Mesodermal cell (in vitro differentiated cells): ENCODE results near the gene PITPNC1.
"Not testable (repeated sequence)": the region's sequence is repeated elsewhere in the genome, so short reads cannot be mapped to it uniquely, and the experiment has no call there.

Experiments used
- H3K27ac ChIP-seq: 2 replicates; pipeline ENCODE4 v1.7.0; 2013; ENCODE audit warnings: mild to moderate bottlenecking, low read depth, low read length, moderate library complexity; ENCODE audit not compliant: severe bottlenecking
- H3K36me3 ChIP-seq: 2 replicates; pipeline ENCODE4 v1.7.1; 2013; ENCODE audit warnings: mild to moderate bottlenecking, low read length, moderate library complexity; ENCODE audit not compliant: control insufficient read depth, insufficient read depth
- H3K4me1 ChIP-seq: one replicate; pipeline ENCODE4 v1.7.1; 2013; ENCODE audit warnings: mild to moderate bottlenecking, low read length; ENCODE audit not compliant: insufficient read depth, control insufficient read depth, poor library complexity, severe bottlenecking
- H3K4me3 ChIP-seq: 2 replicates; pipeline ENCODE4 v1.7.0; 2013; ENCODE audit warnings: low read length, control low read depth, mild to moderate bottlenecking; ENCODE audit not compliant: insufficient read depth, poor library complexity, severe bottlenecking; ENCODE audit errors: extremely low read depth
- H3K9me3 ChIP-seq: 2 replicates; pipeline ENCODE4 v1.7.1; 2013; ENCODE audit warnings: mild to moderate bottlenecking, low read length, moderate library complexity; ENCODE audit not compliant: control insufficient read depth
- WGBS, 2 experiments: methylation state at CpG; one replicate each; pipeline ENCODE4 v1.1.5; 2013; ENCODE audit warnings: missing lambda C conversion rate in 2 of 2; ENCODE audit not compliant: insufficient coverage in 2 of 2; 5-methylcytosine and 5-hydroxymethylcytosine counted together

PITPNC1 gene

DNA sequence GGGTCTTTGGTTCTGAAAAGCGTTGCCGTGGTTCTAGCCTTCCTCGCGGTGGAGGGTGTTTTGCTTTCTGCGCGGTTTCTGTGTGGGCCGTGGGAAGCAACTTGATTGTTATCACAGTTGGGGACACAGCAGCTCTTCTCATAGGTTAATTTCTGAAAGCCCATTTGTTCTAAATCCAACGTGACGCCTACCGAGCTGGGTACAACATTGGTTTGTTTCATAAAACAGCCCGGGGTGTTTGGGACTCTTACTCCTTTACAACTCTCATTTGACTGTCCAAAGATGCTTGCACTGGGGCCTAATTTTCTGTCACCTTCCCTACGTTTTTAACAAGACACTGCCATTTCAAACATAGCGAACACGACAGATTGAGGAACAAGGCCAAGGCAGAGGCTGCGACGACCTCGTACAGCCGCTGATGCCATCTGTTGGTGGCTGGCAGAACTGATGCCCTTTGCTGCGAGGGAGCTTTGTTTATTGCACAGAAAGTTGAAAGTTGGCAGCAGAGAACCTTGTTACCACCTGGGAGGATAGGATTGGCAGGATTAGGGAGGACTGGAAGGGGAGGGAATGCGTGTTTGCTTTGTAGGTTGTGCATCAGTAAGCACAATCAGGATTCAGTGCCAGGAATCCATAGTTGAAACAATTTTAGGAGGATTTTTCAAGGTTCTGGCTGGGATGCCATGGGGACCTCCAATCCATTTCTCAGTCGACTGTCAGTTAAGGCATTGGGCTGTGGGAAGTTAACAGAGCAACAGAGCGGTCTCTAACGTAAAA, 98.3 kb downstream of the PITPNC1 start:
- Histone ChIP-seq H3K9me3 (no peaks in the 10 kb centered on the region), H3K4me1 (peaks cover 8% of the 10 kb centered on the region), H3K4me3 (no peak overlapping the region), H3K27ac (no peak overlapping the region), H3K36me3 (no peaks in the 10 kb centered on the region)
- 64 to 66% methylated on average over 16 to 21 of the region's 23 CpGs for WGBS, 2 experiments

DNA sequence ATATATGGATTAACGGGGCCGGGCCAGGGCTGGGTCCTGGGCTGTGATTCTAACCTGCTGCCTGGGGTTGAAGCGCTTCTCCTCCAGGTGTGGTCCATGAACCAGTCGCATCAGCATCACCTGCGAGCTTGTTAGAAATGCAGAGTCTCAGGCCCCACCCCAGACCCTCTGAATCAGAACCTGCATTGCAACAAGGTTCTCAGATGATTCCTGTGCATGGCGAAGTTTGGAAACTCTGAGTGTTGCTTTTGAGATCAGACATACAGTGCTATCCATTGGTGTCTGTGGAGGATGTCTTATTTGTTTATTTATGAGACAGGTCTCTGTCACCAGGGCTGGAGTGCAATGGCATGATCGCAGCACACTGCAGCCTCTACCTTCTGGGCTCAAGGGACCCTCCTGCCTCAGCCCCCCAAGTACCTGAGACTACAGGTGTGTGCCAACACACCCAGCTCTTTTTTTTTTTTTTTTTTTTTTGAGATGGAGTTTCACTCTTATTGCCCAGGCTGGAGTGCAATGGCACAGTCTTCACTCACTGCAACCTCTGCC, 99.8 kb downstream of the PITPNC1 start:
- 94 to 97% methylated on average over 5 to 7 of the region's 7 CpGs for WGBS, 2 experiments
- Histone ChIP-seq H3K27ac (no peak overlapping the region), H3K4me1 (peaks cover 8% of the 10 kb centered on the region), H3K9me3 (no peaks in the 10 kb centered on the region), H3K36me3 (no peaks in the 10 kb centered on the region), H3K4me3 (no peak overlapping the region)

DNA sequence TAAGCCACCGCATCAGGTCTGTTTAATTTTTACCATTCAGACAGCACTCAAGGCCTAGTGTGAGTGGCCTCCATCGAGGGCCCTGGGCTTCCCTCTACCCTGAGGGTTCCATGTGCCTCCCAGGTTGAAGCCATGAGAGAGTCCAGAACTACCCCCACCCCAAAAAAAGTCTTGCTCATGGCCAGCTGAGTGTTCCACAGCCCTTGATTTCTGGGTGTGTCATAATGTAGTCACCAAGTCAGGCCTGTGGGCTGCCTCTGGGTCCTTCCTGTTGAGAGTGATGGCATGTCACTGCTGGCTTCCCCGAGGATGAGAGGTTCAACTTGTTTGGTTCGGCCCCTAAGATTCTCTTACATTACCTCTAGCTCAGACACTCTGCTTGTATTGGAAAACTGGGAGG, 100.6 kb downstream of the PITPNC1 start:
- WGBS, 2 experiments, result 94 to 100% methylated on average over 1 to 3 of the region's 4 CpGs
- H3K4me1 ChIP-seq, result peaks cover 8% of the 10 kb centered on the region
- peak overlapping the region; percentile 23 for H3K27ac ChIP-seq
- H3K9me3 ChIP-seq, result no peaks in the 10 kb centered on the region
- no peaks in the 10 kb centered on the region for H3K36me3 ChIP-seq
- H3K4me3 ChIP-seq, result no peak overlapping the region

DNA sequence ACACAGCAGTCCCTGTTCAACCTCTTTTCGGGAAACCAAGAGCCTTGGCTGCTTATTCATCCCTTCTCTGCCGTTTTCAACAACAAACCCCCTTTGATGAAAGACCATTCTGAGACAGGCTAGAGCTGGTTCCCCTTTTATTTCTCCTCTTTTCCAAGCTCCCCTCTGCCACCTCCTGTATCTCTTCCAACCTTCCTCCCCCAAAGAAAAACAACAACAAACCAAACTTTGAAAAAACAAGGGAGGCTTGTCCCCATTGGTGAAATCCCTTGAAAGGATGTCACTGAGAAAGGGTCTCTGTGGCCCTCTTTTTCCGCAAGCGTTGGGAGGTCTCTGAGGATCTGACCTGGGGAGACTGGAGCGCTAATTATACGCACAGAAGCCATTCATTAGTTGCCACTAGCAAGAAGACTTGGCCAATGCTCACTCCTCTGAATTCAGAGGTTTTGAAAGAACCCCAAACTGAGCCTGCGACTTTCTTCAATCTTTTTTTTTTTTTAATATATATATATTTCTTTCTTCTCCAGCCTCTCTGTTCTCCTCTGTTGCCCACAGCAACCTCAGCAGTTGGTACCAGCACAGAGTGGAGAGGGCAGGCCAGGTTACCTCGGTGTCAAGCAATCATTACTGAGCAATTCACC, 101.4 kb downstream of the PITPNC1 start:
- 76 to 85% methylated on average over 7 of the region's 8 CpGs for WGBS, 2 experiments
- Histone ChIP-seq H3K4me1 (peaks cover 8% of the 10 kb centered on the region), H3K4me3 (no peak overlapping the region), H3K27ac (no peak overlapping the region), H3K9me3 (no peaks in the 10 kb centered on the region), H3K36me3 (no peaks in the 10 kb centered on the region)

DNA sequence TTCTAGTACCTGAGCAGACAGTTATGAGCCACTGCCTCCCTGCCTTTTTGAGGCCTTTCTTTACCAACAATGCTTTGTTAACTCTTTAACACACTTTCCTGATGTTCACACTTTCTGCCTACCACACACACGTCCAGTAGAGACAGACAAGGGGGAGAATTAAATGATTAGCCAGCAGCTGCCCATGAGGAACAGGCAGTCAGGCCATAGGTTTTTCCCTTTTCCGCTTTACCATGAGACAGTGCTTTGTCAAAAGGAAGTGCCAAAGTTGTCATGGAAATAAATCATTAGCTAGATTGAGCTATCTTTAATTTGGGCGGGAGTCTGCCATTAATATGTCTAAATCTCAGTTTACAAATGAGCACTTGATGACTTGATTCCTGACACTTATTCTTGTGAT, 102.1 kb downstream of the PITPNC1 start:
- Histone ChIP-seq H3K9me3 (no peaks in the 10 kb centered on the region), H3K36me3 (no peaks in the 10 kb centered on the region), H3K4me1 (peaks cover 8% of the 10 kb centered on the region), H3K4me3 (no peak overlapping the region), H3K27ac (no peak overlapping the region)
- 80 to 94% methylated on average over 1 to 2 of the region's 3 CpGs for whole genome bisulfite sequencing, 2 experiments

DNA sequence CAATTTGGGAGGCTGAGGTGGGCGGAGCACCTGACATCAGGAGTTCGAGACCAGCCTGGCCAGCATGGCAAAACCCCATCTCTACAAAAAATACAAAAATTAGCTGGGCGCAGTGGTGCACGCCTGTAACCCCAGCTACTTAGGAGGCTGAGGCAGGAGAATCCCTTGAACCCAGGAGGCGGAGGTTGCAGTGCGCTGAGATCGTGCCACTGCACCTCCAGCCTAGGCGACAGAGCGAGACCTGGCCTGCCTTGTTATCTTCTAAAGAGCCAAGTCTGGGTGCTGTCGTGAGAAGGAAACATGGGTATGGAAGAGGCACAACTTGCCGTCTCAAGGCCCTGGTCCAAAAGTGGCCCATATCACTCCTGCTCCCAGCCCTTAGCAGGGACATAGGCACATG, 103.9 kb downstream of the PITPNC1 start:
- not testable (repeated sequence) for H3K36me3 ChIP-seq, H3K27ac ChIP-seq, H3K4me1 ChIP-seq, H3K4me3 ChIP-seq, H3K9me3 ChIP-seq
- 86 to 96% methylated on average over 10 to 11 of the region's 11 CpGs for WGBS, 2 experiments

DNA sequence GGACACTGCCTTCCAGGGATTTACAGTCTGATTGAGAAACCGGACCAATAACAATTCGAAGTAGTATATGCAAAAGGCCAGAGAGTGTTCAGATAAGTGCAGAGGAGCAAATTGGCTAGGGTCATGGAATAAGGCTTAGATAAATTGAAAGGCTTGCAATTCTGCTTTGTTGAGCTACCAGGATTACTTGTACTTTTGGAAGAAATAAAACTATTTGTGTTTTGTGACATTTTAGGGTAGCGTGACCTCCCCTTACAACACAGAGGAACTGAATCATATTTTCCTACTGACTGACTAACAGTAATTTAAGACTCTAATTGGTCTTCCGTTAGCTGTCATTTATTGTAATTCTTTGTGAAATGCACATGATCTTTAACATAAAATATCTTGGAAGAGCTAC, 104.7 kb downstream of the PITPNC1 start:
- WGBS, 2 experiments, result 94 to 95% methylated on average over 2 of the region's 4 CpGs
- no peak overlapping the region for H3K4me3 ChIP-seq

DNA sequence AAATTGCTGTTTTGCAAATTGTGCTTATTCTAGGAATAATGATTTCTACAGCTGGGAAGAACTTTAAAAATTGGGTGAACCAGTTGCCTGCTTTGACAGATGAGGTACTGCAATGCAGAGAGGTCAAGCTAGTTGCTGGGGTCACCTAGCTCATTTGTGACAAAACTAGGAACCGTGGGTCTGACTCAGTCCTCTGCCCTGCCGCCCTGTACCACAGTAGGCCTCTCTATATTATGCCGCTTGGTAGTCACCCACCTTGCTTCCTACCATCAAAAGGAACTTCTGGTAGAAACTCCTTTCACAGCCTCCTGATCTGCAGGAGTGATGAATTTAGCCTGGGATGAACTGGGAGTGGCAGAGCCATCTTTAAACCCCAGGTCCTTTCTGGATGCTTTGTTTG, 105.7 kb downstream of the PITPNC1 start:
- Histone ChIP-seq H3K27ac (no peak overlapping the region), H3K4me3 (no peak overlapping the region), H3K9me3 (no peaks in the 10 kb centered on the region), H3K36me3 (no peaks in the 10 kb centered on the region), H3K4me1 (peaks cover 12% of the 10 kb centered on the region)
- WGBS, 2 experiments, result 75 to 82% methylated on average over 2 of the region's 3 CpGs

More for the DNA sequence above, 104.7 kb downstream of the PITPNC1 start:
- Histone ChIP-seq H3K9me3 (no peaks in the 10 kb centered on the region), H3K27ac (no peak overlapping the region), H3K36me3 (no peaks in the 10 kb centered on the region), H3K4me1 (peaks cover 8% of the 10 kb centered on the region)

DNA sequence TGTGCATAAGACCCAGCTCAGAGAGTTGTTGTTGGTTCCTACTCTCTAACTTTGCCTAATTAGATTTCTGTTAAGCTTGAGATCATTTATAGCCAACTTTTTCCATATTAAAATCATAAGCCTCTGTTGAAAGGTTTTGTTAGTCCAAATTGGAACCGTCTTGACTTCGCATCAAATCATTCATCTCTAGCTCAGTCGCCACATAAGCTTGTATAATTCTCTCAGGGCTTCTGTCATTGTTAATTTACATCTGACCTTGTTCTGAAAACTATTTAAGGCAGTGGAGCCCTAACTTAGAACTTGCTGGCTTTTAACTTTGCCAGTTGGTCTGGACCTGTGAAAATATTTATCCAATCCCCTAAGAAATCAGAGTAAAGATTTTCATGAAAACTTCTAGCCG, 107.2 kb downstream of the PITPNC1 start:
- Histone ChIP-seq H3K4me1 (peaks cover 3% of the 10 kb centered on the region), H3K27ac (no peak overlapping the region), H3K4me3 (no peak overlapping the region), H3K36me3 (no peaks in the 10 kb centered on the region), H3K9me3 (no peaks in the 10 kb centered on the region)
- WGBS, 2 experiments, result 89 to 100% methylated on average over 3 to 4 of the region's 4 CpGs

DNA sequence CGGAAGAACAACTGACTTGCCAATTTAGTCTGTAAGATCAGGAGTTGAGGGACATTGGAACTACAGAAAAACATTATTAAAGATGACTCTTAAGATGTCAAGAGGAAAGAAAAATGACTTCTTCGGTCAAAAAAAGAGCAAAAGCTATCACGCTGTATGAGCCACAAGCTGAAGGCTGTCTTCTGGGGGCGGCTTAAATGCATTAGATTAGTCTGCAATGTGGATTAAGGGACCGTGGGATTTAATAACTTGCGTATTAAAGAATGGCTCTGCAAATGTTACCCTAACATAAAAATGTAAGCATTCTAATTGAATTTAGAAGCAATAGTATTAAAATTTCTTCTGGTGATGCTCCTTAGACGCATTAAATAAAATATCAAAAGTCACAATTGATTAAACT, 108.6 kb downstream of the PITPNC1 start:
- Histone ChIP-seq H3K4me1 (peaks cover 8% of the 10 kb centered on the region), H3K9me3 (no peaks in the 10 kb centered on the region), H3K27ac (no peak overlapping the region), H3K36me3 (no peaks in the 10 kb centered on the region), H3K4me3 (no peak overlapping the region)
- WGBS, 2 experiments, result 100% methylated on average over 3 of the region's 7 CpGs

DNA sequence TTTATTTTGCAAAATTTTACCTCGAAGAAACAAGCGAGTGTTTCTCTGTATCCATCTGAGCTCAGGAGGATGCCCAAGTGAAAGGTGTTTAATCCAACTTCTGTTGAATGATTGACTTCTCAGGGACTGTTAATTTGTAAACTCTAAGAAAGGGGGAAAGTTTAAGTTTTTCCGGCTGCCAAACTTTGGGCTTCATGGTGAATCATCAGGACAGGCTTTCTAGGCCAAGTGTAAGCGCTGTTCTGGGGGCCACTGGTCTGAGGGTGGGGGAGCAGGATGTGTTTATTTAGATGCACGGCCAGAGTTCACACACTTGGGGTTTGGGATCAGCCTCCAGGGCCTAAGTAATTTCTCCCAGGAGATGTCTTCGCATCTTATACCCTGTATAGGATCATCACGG, 110.4 kb downstream of the PITPNC1 start:
- Histone ChIP-seq H3K4me3 (no peak overlapping the region), H3K4me1 (peaks cover 20% of the 10 kb centered on the region), H3K27ac (no peak overlapping the region), H3K36me3 (no peaks in the 10 kb centered on the region), H3K9me3 (no peaks in the 10 kb centered on the region)
- 86 to 92% methylated on average over 6 of the region's 7 CpGs for WGBS, 2 experiments
